Activated CD4-positive, alpha-beta T cell treated with anti-CD3 and anti-CD28 coated beads, Interleukin-2, amount 50 U/mL, for 1 hour (primary cell): ENCODE results near the gene RSBN1L.

Experiments used
- DNase-seq: peaks from one replicate; pipeline ENCODE4 v3.0.0-alpha.2; 2020

RSBN1L gene

GRCh38 chr7:77812290-77812685 lies 116.0 kb downstream of the RSBN1L start:
- no peak for DNase-seq

DNA sequence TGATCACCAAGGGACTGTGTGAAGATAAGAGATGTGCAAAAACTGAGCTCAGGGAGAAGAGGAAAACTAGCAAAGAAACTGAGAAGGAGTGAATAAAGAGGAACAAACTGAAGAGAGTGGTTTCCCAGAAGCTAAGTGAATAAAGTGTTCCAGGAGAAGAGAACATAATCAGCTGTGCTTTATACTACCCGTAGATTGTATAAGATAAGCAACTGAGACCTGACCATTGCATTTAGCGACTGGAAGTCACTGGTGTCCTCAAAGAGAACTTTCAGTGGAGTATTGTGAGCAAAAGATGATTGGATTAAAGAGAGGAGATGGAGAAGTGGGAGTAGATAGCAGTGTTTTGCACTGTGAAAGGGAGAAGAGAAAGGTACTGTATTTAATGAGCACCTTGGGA lies 116.9 kb downstream of the RSBN1L start:
- no peak for DNase-seq

DNA sequence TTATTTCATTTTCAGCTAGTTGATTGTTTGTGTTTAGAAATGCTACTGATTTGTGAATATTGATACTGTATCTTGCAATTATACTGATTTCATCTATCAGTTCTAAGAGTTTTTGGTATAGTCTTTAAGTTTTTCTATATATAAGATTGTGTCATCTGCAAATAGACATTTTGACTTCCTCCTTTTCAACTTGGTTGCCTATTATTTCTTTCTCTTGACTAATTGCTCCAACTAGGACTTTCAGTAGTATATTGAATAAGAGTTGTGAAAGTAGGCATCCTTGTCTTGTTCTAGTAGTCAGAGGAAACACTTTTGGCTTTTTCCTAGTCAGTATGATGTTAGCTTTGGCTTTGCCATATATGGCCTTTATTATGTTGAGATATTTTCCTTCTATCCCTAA lies 122.8 kb downstream of the RSBN1L start:
- no peak for DNase-seq

GRCh38 chr7:77820967-77821366 lies 124.7 kb downstream of the RSBN1L start:
- no peak for DNase-seq

DNA sequence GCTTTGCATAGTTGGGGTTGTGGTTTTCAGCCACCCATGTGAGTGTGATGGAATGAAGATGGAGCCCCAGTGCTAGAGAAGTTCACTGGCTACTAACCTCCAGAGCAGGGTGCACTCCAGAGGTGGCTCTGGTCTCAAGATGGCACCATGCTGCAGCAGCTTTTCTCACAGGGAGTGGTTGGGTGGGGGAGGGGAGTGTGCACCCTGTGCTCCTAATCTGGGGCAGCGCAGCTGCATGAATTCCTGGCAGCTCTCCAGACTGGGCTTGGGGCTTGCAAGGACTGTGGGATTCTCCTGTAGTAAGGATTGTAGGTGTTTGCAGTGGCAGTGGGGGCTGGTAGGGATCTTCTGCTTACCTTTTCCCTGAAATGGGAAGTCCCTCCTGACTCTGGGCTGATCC lies 126.0 kb downstream of the RSBN1L start:
- no peak for DNase-seq

GRCh38 chr7:77823787-77824186 lies 127.5 kb downstream of the RSBN1L start:
- no peak for DNase-seq

GRCh38 chr7:77824636-77825035 lies 128.4 kb downstream of the RSBN1L start:
- DNase-seq = no peak

DNA sequence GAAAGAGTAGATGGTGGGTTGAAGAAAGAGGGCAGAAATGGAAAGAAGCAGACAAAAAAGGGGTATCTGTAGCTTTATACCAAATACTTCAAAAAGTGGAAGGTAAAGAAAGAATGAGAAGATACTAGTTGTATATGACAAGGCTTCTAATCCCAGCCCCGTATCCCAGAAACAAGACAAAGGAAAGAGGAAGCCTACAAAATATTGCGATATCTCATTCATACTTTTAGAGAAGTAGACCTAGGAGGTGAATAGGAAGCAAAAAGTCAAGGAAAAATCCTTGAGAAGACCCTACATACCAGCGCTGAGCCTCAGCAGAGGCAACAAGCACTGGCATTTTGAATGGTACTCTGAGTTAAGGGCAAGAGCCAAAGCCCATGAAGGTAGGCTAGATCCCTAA lies 128.9 kb downstream of the RSBN1L start:
- no peak for DNase-seq

- DNase-seq = no peak
Measured at GRCh38 chr7:77826300-77826699, 130.0 kb downstream of the RSBN1L start.

DNA sequence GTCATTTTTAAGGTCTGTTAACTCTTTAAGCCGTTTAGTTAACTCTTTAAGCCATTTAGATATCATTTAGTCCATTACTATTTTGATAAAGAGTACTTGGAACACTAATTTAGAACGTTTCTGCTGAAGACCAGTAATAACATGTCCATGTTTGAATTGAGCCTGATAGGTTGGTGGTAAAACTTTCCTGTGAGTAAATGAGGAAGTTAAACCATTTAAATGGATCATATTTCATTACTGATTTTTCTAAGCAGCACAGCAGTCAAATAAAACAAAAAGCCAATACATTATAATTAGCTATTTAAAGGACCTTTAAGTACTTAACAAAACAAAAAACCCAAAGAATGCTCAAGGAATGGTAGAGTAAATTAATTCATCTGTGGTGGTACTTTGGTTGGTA lies 131.7 kb downstream of the RSBN1L start:
- no peak for DNase-seq

- DNase-seq = no peak
Measured at GRCh38 chr7:77830649-77831355, 134.5 kb downstream of the RSBN1L start.

DNA sequence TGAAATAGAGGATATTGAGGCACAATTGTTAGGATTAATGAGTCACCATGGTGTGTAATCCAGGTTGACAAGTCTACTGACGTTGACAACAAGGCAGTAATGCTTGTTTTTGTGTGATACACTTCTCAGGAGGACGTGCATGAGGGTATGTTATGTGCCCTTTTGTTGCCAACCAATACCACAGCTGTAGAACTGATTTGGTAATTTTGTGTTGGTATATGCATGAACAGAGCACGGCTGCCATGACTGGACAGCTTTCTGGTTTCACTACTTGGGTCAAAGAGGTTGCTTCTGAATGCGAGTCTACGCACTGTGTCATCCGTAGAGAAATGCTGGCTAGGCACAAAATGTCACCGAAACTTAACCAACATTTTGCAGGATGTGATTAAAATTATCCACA lies 135.2 kb downstream of the RSBN1L start:
- DNase-seq = no peak

DNA sequence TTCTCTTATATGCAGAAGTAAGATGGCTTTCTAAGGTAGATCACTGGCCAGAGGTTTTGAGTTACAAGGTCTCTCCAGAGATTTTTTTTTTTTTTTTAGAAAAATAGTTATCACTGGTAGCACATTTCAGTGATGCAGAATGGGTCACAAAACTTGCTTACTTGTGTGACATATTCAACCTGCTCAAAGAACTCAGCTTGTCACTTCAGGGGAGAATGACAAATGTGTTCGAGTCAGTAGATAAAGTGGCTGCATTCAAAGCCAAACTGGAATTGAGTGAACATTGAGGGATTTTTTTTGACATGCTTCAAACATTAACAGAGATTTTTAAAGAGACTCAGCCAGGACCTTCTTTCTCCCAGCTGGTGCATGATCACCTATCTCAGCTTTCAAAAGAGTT lies 135.7 kb downstream of the RSBN1L start:
- DNase-seq = no peak
